ENCODE results near the gene C1QTNF3. TPM values are rescaled to one million over a fixed set of nuclear protein-coding genes. Genes with fewer than 3 reads are reported as not detected.

C1QTNF3 gene
- total and polyA plus RNA-seq, 2 experiments from 2014 or later = 1.7 to 2.0 TPM

DNA sequence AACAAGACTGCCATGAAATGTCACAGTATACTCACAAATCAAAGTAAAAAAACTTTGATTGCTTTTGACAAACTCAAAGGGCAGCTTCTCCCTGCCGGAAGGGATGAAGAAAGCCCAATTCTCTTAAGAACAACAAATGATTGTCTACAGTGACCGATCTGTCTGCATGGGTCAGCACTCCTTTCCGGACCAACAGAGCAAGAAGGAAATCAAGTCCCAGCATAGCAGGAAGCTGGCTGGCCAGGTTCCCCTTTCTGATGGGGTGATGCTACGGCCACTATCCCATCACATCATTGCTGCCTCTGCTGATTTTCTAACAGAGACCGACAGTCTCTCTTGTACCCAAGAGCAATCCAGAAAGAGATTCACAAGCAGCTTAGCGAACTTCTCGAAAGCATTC lies 692 bp downstream of the C1QTNF3 start (continued):
- TF ChIP-seq EZH2phosphoT487 (IDR thresholded peaks at IDR 0.05; ENCODE audit: unreplicated experiment) (no peak), POLR2AphosphoS5 (IDR thresholded peaks at IDR 0.05; ENCODE audit: low read depth) (no peak), JUNB (IDR thresholded peaks at IDR 0.05; ENCODE audit: unreplicated experiment) (no peak), ZNF114 (CRISPR knock-in tag; IDR thresholded peaks at IDR 0.05) (no peak), NANOG (IDR thresholded peaks at IDR 0.05; ENCODE audit: borderline replicate concordance) (no peak)
- TF ChIP-seq, protein P1, sequence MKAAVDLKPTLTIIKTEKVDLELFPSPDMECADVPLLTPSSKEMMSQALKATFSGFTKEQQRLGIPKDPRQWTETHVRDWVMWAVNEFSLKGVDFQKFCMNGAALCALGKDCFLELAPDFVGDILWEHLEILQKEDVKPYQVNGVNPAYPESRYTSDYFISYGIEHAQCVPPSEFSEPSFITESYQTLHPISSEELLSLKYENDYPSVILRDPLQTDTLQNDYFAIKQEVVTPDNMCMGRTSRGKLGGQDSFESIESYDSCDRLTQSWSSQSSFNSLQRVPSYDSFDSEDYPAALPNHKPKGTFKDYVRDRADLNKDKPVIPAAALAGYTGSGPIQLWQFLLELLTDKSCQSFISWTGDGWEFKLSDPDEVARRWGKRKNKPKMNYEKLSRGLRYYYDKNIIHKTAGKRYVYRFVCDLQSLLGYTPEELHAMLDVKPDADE (IDR thresholded peaks at IDR 0.05) = no peak
- TF ChIP-seq, protein P2, sequence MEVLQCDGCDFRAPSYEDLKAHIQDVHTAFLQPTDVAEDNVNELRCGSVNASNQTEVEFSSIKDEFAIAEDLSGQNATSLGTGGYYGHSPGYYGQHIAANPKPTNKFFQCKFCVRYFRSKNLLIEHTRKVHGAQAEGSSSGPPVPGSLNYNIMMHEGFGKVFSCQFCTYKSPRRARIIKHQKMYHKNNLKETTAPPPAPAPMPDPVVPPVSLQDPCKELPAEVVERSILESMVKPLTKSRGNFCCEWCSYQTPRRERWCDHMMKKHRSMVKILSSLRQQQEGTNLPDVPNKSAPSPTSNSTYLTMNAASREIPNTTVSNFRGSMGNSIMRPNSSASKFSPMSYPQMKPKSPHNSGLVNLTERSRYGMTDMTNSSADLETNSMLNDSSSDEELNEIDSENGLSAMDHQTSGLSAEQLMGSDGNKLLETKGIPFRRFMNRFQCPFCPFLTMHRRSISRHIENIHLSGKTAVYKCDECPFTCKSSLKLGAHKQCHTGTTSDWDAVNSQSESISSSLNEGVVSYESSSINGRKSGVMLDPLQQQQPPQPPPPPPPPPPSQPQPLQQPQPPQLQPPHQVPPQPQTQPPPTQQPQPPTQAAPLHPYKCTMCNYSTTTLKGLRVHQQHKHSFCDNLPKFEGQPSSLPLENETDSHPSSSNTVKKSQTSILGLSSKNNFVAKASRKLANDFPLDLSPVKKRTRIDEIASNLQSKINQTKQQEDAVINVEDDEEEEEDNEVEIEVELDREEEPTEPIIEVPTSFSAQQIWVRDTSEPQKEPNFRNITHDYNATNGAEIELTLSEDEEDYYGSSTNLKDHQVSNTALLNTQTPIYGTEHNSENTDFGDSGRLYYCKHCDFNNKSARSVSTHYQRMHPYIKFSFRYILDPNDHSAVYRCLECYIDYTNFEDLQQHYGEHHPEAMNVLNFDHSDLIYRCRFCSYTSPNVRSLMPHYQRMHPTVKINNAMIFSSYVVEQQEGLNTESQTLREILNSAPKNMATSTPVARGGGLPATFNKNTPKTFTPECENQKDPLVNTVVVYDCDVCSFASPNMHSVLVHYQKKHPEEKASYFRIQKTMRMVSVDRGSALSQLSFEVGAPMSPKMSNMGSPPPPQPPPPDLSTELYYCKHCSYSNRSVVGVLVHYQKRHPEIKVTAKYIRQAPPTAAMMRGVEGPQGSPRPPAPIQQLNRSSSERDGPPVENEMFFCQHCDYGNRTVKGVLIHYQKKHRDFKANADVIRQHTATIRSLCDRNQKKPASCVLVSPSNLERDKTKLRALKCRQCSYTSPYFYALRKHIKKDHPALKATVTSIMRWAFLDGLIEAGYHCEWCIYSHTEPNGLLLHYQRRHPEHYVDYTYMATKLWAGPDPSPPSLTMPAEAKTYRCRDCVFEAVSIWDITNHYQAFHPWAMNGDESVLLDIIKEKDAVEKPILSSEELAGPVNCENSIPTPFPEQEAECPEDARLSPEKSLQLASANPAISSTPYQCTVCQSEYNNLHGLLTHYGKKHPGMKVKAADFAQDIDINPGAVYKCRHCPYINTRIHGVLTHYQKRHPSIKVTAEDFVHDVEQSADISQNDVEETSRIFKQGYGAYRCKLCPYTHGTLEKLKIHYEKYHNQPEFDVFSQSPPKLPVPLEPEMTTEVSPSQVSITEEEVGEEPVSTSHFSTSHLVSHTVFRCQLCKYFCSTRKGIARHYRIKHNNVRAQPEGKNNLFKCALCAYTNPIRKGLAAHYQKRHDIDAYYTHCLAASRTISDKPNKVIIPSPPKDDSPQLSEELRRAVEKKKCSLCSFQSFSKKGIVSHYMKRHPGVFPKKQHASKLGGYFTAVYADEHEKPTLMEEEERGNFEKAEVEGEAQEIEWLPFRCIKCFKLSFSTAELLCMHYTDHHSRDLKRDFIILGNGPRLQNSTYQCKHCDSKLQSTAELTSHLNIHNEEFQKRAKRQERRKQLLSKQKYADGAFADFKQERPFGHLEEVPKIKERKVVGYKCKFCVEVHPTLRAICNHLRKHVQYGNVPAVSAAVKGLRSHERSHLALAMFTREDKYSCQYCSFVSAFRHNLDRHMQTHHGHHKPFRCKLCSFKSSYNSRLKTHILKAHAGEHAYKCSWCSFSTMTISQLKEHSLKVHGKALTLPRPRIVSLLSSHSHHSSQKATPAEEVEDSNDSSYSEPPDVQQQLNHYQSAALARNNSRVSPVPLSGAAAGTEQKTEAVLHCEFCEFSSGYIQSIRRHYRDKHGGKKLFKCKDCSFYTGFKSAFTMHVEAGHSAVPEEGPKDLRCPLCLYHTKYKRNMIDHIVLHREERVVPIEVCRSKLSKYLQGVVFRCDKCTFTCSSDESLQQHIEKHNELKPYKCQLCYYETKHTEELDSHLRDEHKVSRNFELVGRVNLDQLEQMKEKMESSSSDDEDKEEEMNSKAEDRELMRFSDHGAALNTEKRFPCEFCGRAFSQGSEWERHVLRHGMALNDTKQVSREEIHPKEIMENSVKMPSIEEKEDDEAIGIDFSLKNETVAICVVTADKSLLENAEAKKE (CRISPR knock-in tag; IDR thresholded peaks at IDR 0.05) = no peak

DNA sequence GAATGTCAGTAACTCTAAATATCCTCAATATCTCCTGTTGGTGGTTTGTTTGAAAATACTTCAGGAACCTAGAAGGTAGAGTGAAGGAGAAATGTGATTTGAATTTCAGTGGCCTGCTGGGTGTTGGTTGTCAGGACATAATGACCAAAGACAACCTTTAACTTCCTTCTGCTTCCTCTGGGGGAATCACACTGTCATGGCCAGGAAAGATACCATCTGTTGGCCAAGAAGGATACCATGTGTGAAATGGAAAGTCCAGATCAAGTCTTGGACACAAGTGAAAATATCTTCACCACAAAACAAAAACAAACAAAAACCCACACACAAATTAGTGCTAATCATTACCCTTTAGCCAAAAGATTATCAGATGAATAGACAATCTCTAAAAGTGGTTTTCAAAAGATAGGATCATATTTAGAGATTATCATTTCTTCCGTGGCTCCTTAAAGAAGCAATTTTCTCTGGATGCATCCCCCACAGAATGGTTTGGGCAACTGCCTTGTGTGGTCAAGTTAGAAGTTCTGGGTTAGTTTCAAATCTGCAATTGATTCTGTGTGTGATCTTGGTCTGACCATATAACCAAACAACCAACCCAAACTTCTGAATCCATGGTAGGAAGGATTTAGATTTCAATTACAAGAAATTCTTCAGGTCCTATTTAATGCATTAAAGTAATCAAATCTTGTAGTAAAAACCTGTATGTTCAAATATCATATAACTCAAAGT lies 1.6 kb downstream of the C1QTNF3 start:
- Mint-ChIP-seq H3K9me3 (no peaks in the 10 kb centered on the region), H3K36me3 (ENCODE audit: low read depth) (peaks cover 4% of the 10 kb centered on the region), H3K4me3 (no peak overlapping the region), H3K27ac (no peak overlapping the region), H3K27me3 (ENCODE audit: insufficient read depth, low read depth, poor library complexity) (peaks cover 2% of the 10 kb centered on the region), H3K4me1 (peaks cover 13% of the 10 kb centered on the region)
- Histone ChIP-seq H3K4me3 (no peak overlapping the region), H3K36me3 (ENCODE audit: insufficient read depth) (no peaks in the 10 kb centered on the region), H3K27me3 (ENCODE audit: insufficient read depth) (no peaks in the 10 kb centered on the region), H2AFZ (no peak overlapping the region), H3F3A (replicated peaks; ENCODE audit: low read depth) (no peaks in the 10 kb centered on the region), H3K4me2 (no peak overlapping the region), H3K27ac (ENCODE audit: low read depth) (no peak overlapping the region), H3K4me1 (ENCODE audit: insufficient read depth) (no peaks in the 10 kb centered on the region; the same call in 1 of the 2 replicates), H4K20me1 (replicated peaks; ENCODE audit: insufficient read depth) (no peaks in the 10 kb centered on the region), H3K79me2 (replicated peaks; ENCODE audit: insufficient read depth) (no peaks in the 10 kb centered on the region), H3K9me2 (ENCODE audit: insufficient read depth) (peaks cover 17% of the 10 kb centered on the region; the same call in 1 of the 2 replicates)
- DNase-seq (ENCODE audit: low spot score) (no peak), ATAC-seq (no peak)
- TF ChIP-seq, protein P3, sequence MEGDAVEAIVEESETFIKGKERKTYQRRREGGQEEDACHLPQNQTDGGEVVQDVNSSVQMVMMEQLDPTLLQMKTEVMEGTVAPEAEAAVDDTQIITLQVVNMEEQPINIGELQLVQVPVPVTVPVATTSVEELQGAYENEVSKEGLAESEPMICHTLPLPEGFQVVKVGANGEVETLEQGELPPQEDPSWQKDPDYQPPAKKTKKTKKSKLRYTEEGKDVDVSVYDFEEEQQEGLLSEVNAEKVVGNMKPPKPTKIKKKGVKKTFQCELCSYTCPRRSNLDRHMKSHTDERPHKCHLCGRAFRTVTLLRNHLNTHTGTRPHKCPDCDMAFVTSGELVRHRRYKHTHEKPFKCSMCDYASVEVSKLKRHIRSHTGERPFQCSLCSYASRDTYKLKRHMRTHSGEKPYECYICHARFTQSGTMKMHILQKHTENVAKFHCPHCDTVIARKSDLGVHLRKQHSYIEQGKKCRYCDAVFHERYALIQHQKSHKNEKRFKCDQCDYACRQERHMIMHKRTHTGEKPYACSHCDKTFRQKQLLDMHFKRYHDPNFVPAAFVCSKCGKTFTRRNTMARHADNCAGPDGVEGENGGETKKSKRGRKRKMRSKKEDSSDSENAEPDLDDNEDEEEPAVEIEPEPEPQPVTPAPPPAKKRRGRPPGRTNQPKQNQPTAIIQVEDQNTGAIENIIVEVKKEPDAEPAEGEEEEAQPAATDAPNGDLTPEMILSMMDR (conservative IDR thresholded peaks at IDR 0.05; ENCODE audit: low read depth in 2 of 2) = no peak
- TF ChIP-seq POLR2AphosphoS5 (IDR thresholded peaks at IDR 0.05; ENCODE audit: low read depth) (no peak), NANOG (IDR thresholded peaks at IDR 0.05; ENCODE audit: borderline replicate concordance) (no peak), EZH2phosphoT487 (IDR thresholded peaks at IDR 0.05; ENCODE audit: unreplicated experiment) (no peak), JUNB (IDR thresholded peaks at IDR 0.05; ENCODE audit: unreplicated experiment) (no peak), ZNF114 (CRISPR knock-in tag; IDR thresholded peaks at IDR 0.05) (no peak), STAT1 (IDR thresholded peaks at IDR 0.05; ENCODE audit: unreplicated experiment) (no peak), CREB1 (CRISPR knock-in tag; IDR thresholded peaks at IDR 0.05; ENCODE audit: low read depth) (no peak), ZNF331 (CRISPR knock-in tag; IDR thresholded peaks at IDR 0.05; ENCODE audit: low read depth) (no peak)
- TF ChIP-seq, protein P1 (IDR thresholded peaks at IDR 0.05) = no peak

Measured in GM23338 (cell line).